ENCODE data around the gene MAB21L3.

Gene MAB21L3

DNA sequence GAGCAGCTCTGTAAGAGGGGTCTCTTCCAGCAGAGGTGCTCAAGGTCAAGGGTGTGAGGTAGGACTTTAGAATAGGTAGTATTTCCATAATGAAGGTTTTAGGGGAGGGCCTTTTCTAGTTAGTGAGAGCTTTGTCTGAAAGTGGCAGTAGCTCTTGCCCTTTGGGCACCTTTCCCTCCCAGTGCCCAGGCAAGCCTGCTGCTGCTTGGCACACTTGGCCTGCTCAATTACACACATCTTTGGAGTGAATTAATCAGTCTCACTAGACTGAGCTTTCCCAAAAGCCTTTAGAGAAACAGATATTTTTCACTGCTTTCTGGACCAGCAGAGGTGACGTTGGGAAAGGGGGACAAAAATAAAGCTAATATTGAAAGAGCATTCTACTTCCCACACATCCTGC lies 48.0 kb downstream of the MAB21L3 start:
- DNase-seq (no peak), ATAC-seq (no peak)
- peaks cover 8% of the 10 kb centered on the region for H3K9me3 Mint-ChIP-seq
- H3K4me1 Mint-ChIP-seq: no peaks in the 10 kb centered on the region
- H3K27me3 Mint-ChIP-seq: peaks cover 2% of the 10 kb centered on the region
- H3K27ac Mint-ChIP-seq: no peak overlapping the region
- no peak overlapping the region for H3K4me3 Mint-ChIP-seq
- H3K36me3 Mint-ChIP-seq (ENCODE audit: low read depth): peaks cover 3% of the 10 kb centered on the region

DNA sequence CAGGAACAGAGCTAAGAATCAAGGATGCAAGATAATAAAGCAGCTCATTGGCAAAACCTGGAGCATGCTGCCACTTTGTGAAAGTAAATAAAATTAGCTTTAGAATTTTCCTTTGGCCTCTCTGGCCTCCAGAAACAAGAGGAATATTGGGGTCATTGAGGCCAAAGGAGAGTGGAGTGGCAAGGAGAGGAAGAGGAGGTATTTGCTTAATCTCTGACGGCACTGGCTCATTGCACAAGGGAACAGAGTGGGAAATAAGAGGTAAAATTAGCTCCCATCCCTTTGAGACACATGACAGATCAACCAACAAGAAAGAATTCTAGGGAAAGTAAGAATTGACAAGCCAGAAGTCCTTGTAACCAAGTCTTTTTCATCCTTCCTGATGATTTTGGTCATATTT lies 48.4 kb downstream of the MAB21L3 start:
- Mint-ChIP-seq H3K27me3 (peaks cover 2% of the 10 kb centered on the region), H3K4me3 (no peak overlapping the region), H3K4me1 (no peaks in the 10 kb centered on the region), H3K36me3 (ENCODE audit: low read depth) (peaks cover 3% of the 10 kb centered on the region), H3K27ac (no peak overlapping the region), H3K9me3 (peaks cover 8% of the 10 kb centered on the region)
- ATAC-seq (no peak), DNase-seq (no peak)

DNA sequence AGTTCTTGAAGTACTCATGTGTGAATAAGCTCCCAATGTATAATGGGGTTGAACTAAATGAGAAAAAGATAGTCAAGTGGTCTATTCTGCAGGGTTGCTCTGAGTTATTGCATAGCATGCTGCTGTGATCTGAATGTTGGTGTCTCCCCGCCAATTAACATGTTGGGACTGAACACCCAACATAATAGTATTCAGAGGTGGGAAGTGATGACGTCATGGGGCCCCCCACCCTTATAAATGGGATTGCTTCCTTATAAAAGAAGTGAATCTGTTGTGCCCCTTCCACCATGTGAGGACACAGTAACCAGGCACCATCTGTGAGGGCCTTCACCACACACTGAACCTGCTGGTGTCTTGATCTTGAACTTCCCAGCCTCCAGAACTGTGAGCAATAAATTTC lies 50.2 kb downstream of the MAB21L3 start:
- H3K27ac Mint-ChIP-seq: no peak overlapping the region
- H3K4me3 Mint-ChIP-seq: no peak overlapping the region
- no peak for DNase-seq
- H3K9me3 Mint-ChIP-seq: peaks cover 8% of the 10 kb centered on the region
- no peaks in the 10 kb centered on the region for H3K27me3 Mint-ChIP-seq
- no peak for ATAC-seq
- no peaks in the 10 kb centered on the region for H3K4me1 Mint-ChIP-seq
- H3K36me3 Mint-ChIP-seq (ENCODE audit: low read depth): peaks cover 3% of the 10 kb centered on the region

GRCh38 chr1:116161877-116162390 lies 50.7 kb downstream of the MAB21L3 start:
- Mint-ChIP-seq H3K27ac (no peak overlapping the region), H3K27me3 (no peaks in the 10 kb centered on the region), H3K9me3 (peaks cover 8% of the 10 kb centered on the region), H3K4me3 (no peak overlapping the region), H3K36me3 (ENCODE audit: low read depth) (peaks cover 3% of the 10 kb centered on the region), H3K4me1 (no peaks in the 10 kb centered on the region)
- DNase-seq: no peak
- no peak for ATAC-seq

GRCh38 chr1:116163533-116163932 lies 52.3 kb downstream of the MAB21L3 start:
- no peaks in the 10 kb centered on the region for H3K36me3 Mint-ChIP-seq (ENCODE audit: low read depth)
- H3K27ac Mint-ChIP-seq: no peak overlapping the region

DNA sequence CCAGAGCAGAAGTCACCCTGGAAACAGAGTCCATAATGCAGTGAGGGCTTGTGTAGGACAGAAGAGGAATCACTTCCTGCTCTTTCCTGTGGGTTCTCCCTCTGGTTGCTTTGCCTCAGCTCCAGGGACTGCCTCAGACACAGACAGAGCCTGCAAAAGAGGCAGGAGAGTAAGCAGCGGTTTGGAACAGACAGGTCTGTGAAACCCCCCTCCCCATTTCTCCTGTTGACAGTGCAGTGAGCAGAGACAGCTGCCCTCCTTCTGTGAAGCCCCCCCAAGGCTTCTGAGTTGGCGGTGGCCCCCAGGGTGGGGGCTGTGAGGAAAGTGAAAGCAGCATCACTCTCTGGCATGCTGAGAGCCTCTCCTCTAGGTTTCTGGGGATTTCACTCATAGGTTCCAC lies 53.0 kb downstream of the MAB21L3 start:
- H3K4me1 Mint-ChIP-seq: peaks cover 10% of the 10 kb centered on the region
- H3K4me3 Mint-ChIP-seq: no peak overlapping the region
- no peaks in the 10 kb centered on the region for H3K27me3 Mint-ChIP-seq
- no peaks in the 10 kb centered on the region for H3K36me3 Mint-ChIP-seq (ENCODE audit: low read depth)
- H3K27ac Mint-ChIP-seq: no peak overlapping the region
- ATAC-seq (no peak), DNase-seq (no peak)
- no peaks in the 10 kb centered on the region for H3K9me3 Mint-ChIP-seq

More at GRCh38 chr1:116163533-116163932, 52.3 kb downstream of the MAB21L3 start:
- DNase-seq: no peak
- H3K9me3 Mint-ChIP-seq: peaks cover 5% of the 10 kb centered on the region
- H3K4me1 Mint-ChIP-seq: peaks cover 4% of the 10 kb centered on the region
- no peak overlapping the region for H3K4me3 Mint-ChIP-seq
- ATAC-seq: no peak
- H3K27me3 Mint-ChIP-seq: no peaks in the 10 kb centered on the region

DNA sequence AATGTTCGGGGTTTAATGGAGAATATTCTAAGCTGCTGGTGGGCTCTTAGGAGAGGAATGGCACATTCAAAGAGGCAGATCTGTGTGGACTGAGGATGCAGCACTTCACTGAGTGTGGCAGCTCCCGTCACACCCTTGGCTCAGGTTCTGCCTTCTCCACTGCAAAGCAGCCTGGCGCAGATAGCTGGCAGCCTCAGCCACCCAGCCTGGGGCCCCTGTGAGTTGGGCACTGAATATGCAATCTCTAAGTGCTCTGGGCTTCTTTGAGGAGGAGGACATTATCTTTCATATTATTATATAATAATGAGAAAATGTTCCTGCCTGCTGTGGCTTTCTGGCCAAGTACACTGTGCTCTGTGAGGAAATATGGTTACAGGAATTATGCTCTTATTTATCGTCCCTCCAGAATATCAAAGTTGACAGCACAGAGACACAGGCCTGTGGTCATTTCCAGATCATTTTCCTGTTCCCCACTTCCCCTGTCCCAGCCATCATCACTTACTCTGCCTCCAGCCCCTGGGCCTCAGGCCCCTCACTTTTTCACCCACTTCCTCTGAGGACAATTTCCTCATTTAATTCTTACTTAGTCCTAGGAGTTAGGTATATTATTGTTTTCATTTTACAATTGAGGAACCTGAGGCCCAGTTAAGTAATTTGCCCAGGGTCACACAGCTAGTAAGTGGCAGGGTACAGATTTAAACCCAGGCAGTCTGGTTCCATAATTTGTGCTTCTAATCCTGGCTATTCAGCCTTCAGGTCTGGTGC lies 53.6 kb downstream of the MAB21L3 start:
- no peak for DNase-seq
- no peaks in the 10 kb centered on the region for H3K9me3 Mint-ChIP-seq

GRCh38 chr1:116165572-116165971 lies 54.4 kb downstream of the MAB21L3 start:
- H3K4me3 Mint-ChIP-seq: no peak overlapping the region
- ATAC-seq (no peak), DNase-seq (no peak)
- peaks cover 12% of the 10 kb centered on the region for H3K4me1 Mint-ChIP-seq
- H3K9me3 Mint-ChIP-seq: no peaks in the 10 kb centered on the region
- H3K36me3 Mint-ChIP-seq (ENCODE audit: low read depth): no peaks in the 10 kb centered on the region
- no peak overlapping the region for H3K27ac Mint-ChIP-seq
- no peaks in the 10 kb centered on the region for H3K27me3 Mint-ChIP-seq

More for the DNA sequence above, 53.6 kb downstream of the MAB21L3 start:
- Mint-ChIP-seq H3K36me3 (ENCODE audit: low read depth) (no peaks in the 10 kb centered on the region), H3K4me3 (no peak overlapping the region), H3K4me1 (peaks cover 12% of the 10 kb centered on the region), H3K27ac (no peak overlapping the region), H3K27me3 (no peaks in the 10 kb centered on the region)
- no peak for ATAC-seq

- H3K36me3 Mint-ChIP-seq (ENCODE audit: low read depth): no peaks in the 10 kb centered on the region
These were observed 54.9 kb downstream of the MAB21L3 start for GRCh38 chr1:116166011-116166571.

DNA sequence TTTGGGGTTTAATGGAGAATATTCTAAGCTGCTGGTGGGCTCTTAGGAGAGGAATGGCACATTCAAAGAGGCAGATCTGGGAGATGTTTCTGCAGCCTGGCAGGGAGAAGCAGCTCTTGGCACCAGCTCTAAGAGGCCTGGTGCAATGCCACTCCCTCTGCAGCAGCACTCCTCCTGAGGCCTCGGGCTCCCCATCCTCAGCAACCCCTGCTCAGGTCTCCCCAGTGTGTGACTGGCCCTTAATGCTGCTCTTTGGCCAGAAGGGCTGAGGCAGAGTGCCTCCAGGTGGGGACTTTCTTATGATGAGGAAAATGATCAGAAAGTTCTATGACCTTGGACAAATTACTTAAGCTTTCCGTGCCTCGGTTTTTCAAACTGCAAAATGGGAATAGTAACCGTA lies 55.5 kb downstream of the MAB21L3 start:
- Mint-ChIP-seq H3K4me3 (no peak overlapping the region), H3K9me3 (no peaks in the 10 kb centered on the region), H3K4me1 (peaks cover 12% of the 10 kb centered on the region), H3K27ac (no peak overlapping the region), H3K36me3 (ENCODE audit: low read depth) (no peaks in the 10 kb centered on the region), H3K27me3 (no peaks in the 10 kb centered on the region)
- ATAC-seq (no peak), DNase-seq (no peak)

More at GRCh38 chr1:116166011-116166571, 54.9 kb downstream of the MAB21L3 start:
- ATAC-seq (no peak), DNase-seq (no peak)
- Mint-ChIP-seq H3K9me3 (no peaks in the 10 kb centered on the region), H3K4me3 (no peak overlapping the region), H3K4me1 (peaks cover 12% of the 10 kb centered on the region), H3K27me3 (no peaks in the 10 kb centered on the region), H3K27ac (no peak overlapping the region)

DNA sequence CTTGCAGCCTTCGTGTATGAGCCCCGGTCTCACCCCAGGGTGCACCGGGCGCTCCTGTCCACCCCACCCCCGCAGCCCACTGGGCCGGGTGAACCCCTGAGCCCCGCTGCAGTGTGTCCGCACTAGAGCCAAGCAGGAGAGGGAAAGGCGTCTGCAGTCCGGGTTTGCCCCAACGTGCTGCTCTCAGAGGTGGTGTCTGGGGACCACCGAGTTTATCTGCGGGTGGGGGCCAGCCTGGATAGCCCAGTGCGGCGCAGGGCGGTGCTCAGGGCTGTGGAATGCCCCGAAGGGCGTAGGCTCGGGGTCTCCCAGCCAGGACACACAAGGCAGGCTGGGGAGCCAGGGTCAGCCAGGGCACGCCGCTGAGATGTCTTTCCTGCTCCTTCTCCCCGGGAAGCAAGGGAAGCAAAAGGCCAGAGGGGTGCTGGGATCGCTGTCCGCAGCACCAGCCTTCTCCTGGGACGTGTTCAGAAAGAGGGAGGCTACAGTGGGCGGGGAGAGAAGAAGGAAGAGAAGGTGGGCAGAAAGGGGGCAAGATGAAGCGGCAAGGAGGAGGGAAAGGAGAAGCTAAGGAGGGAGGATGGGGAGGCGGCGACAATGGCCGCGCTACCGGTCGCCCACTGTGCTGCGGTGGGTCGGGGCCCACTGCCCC lies 56.6 kb downstream of the MAB21L3 start:
- no peak for ATAC-seq
- Mint-ChIP-seq H3K4me1 (peaks cover 12% of the 10 kb centered on the region), H3K9me3 (no peaks in the 10 kb centered on the region), H3K27ac (peak overlapping the region; percentile 54), H3K36me3 (ENCODE audit: low read depth) (no peaks in the 10 kb centered on the region), H3K4me3 (peak overlapping the region; percentile 65), H3K27me3 (no peaks in the 10 kb centered on the region)
- no peak for DNase-seq

- Mint-ChIP-seq H3K9me3 (no peaks in the 10 kb centered on the region), H3K4me1 (peaks cover 12% of the 10 kb centered on the region), H3K27me3 (no peaks in the 10 kb centered on the region), H3K27ac (peak overlapping the region; percentile 54), H3K4me3 (peak overlapping the region; percentile 65), H3K36me3 (ENCODE audit: low read depth) (no peaks in the 10 kb centered on the region)
- ATAC-seq (peak; percentile 90), DNase-seq (peak; percentile 89)
These were observed 57.3 kb downstream of the MAB21L3 start for GRCh38 chr1:116168277-116169032.

DNA sequence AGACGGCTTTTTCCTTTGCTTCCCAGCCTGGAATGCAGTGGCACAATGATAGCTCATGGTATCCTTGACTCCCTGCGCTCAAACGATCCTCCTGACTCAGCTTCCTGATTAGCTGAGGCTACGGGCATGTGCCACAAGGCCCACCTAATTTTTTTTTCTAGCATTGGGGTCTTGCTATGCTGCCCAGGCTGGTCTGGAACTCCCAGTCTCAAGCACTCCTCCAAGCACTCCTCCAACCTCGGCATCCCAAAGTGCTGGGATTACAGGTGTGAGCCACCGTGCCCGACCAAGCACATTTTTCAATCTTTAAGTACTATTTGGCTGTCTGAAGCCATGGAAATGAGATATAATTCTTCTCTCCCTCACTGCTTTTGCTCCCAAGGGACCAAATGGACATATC lies 58.7 kb downstream of the MAB21L3 start:
- Mint-ChIP-seq H3K4me1 (peaks cover 12% of the 10 kb centered on the region), H3K4me3 (no peak overlapping the region), H3K9me3 (no peaks in the 10 kb centered on the region), H3K27me3 (no peaks in the 10 kb centered on the region), H3K36me3 (ENCODE audit: low read depth) (no peaks in the 10 kb centered on the region), H3K27ac (no peak overlapping the region)
- ATAC-seq (no peak), DNase-seq (no peak)

- Mint-ChIP-seq H3K4me1 (peaks cover 12% of the 10 kb centered on the region), H3K27ac (no peak overlapping the region), H3K4me3 (no peak overlapping the region), H3K27me3 (no peaks in the 10 kb centered on the region), H3K36me3 (ENCODE audit: low read depth) (no peaks in the 10 kb centered on the region), H3K9me3 (no peaks in the 10 kb centered on the region)
- no peak for DNase-seq
- ATAC-seq: no peak
These were observed 59.8 kb downstream of the MAB21L3 start for GRCh38 chr1:116170721-116171589.

All from activated naive CD8-positive, alpha-beta T cell treated with anti-CD3 and anti-CD28 coated beads, Interleukin-2, amount 50 U/mL, for 24 hours (primary cell).